Peyer's patch (tissue), 4 donors: ENCODE data around the gene MAP1LC3B2. TPM values are rescaled to one million over a fixed set of nuclear protein-coding genes. Genes with fewer than 3 reads are reported as not detected.
A peak's percentile ranks its signal among the peaks of the same experiment; 100 is the strongest.

ENCODE experiments used
- DNase-seq, 3 donors: peaks; one replicate each; pipeline ENCODE4 v3.0.0-alpha.2; 2017 to 2019
- H3K27ac ChIP-seq, 4 donors: fragments of 200-600 bp; sonication (generic); one replicate each; pipeline ENCODE4 v1.5.1; 2016 to 2019
- H3K27me3 ChIP-seq, 2 donors: fragments of 200-600 bp; sonication (generic); one replicate each; pipeline ENCODE4 v1.5.1; 2019
- H3K36me3 ChIP-seq, 3 donors: fragments of 200-600 bp; sonication (generic); one replicate each; pipeline ENCODE4 v1.5.1; 2016 to 2019
- H3K4me1 ChIP-seq, 4 donors: fragments of 200-600 bp; sonication (generic); one replicate each; pipeline ENCODE4 v1.5.1; 2016 to 2019
- H3K4me3 ChIP-seq, 4 donors: fragments of 200-600 bp; sonication (generic); 1 replicate in 3 of 4; 2 replicates in 1 of 4; pipeline ENCODE4 v1.5.1; 2016 to 2019; ENCODE audit warnings: mild to moderate bottlenecking in 1 of 4
- H3K9me3 ChIP-seq, 4 donors: fragments of 200-600 bp; sonication (generic); one replicate each; pipeline ENCODE4 v1.5.1; 2016 to 2019; ENCODE audit warnings: mild to moderate bottlenecking in 1 of 4
- POLR2A ChIP-seq, 2 donors: fragments of 450-650 bp; IDR thresholded peaks; one replicate each; pipeline ENCODE4 v1.5.1; 2017; ENCODE audit warnings: antibody characterized with exemption in 2 of 2, mild to moderate bottlenecking in 2 of 2, moderate library complexity in 2 of 2
- total RNA-seq, 4 donors: library from RNA; depleted of rRNA; stranded (reverse); fragments of >200 nt; gene quantifications; one replicate each; pipeline ENCODE4 v1.1.0, GENCODE V29; 2016
- TF ChIP-seq, protein P1 (sequence below), 6 experiments: fragments of 450-650 bp in 4 of 6; fragments of 200-600 bp in 2 of 6; sonication (generic) in 1 of 6; IDR thresholded peaks; one replicate each; pipeline ENCODE4 v1.5.1; 2017 to 2019; ENCODE audit warnings: antibody characterized with exemption in 6 of 6, mild to moderate bottlenecking in 3 of 6, moderate library complexity in 1 of 6

MAP1LC3B2 gene
- total RNA-seq, 4 donors from 2014 or later: 1.9 TPM; not detected in 3

DNA sequence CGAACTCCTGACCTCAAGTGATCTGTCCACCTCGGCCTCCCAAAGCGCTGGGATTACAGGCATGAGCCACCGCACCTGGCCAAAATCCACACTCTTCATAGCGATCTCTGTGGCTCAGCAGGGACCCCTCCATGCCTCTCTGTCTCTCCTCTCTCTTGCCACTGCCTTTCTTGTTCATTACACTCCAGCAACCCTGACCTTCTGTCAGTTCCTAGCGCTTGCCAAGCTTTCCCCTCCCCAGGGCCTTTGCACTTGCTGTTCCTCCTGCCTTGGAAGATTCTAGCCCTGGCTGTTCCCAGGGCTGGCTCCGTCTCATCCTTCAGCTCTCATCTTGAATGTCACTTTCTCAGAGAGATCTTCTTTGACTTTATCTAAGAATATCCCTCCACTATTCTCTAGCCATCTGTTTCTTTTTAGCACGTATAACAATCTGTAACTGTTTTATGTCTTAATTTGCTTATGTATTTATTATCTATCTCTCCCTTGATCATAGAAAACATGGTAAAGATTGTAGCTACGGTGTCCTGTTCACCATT lies 38.9 kb upstream of the MAP1LC3B2 start:
- Histone ChIP-seq H3K9me3 (no peaks in the 10 kb centered on the region), H3K36me3 (no peaks in the 10 kb centered on the region), H3K4me1 (no peaks in the 10 kb centered on the region), H3K27me3 (no peaks in the 10 kb centered on the region), H3K4me3 (no peak overlapping the region), H3K27ac (no peak overlapping the region)
- DNase-seq: no peak
- TF ChIP-seq, protein P1, sequence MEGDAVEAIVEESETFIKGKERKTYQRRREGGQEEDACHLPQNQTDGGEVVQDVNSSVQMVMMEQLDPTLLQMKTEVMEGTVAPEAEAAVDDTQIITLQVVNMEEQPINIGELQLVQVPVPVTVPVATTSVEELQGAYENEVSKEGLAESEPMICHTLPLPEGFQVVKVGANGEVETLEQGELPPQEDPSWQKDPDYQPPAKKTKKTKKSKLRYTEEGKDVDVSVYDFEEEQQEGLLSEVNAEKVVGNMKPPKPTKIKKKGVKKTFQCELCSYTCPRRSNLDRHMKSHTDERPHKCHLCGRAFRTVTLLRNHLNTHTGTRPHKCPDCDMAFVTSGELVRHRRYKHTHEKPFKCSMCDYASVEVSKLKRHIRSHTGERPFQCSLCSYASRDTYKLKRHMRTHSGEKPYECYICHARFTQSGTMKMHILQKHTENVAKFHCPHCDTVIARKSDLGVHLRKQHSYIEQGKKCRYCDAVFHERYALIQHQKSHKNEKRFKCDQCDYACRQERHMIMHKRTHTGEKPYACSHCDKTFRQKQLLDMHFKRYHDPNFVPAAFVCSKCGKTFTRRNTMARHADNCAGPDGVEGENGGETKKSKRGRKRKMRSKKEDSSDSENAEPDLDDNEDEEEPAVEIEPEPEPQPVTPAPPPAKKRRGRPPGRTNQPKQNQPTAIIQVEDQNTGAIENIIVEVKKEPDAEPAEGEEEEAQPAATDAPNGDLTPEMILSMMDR (IDR thresholded peaks at IDR 0.05): no peak
- TF ChIP-seq POLR2A (IDR thresholded peaks at IDR 0.05): no peak

GRCh38 chr12:116520801-116521471 lies 38.2 kb upstream of the MAP1LC3B2 start:
- no peak for DNase-seq
- no peaks in the 10 kb centered on the region for H3K9me3 ChIP-seq
- TF ChIP-seq POLR2A (IDR thresholded peaks at IDR 0.05): no peak
- TF ChIP-seq, protein P1 (IDR thresholded peaks at IDR 0.05): no peak
- H3K4me1 ChIP-seq: no peaks in the 10 kb centered on the region
- no peak overlapping the region for H3K4me3 ChIP-seq
- H3K27me3 ChIP-seq: no peaks in the 10 kb centered on the region
- H3K36me3 ChIP-seq: no peaks in the 10 kb centered on the region
- H3K27ac ChIP-seq: no peak overlapping the region

DNA sequence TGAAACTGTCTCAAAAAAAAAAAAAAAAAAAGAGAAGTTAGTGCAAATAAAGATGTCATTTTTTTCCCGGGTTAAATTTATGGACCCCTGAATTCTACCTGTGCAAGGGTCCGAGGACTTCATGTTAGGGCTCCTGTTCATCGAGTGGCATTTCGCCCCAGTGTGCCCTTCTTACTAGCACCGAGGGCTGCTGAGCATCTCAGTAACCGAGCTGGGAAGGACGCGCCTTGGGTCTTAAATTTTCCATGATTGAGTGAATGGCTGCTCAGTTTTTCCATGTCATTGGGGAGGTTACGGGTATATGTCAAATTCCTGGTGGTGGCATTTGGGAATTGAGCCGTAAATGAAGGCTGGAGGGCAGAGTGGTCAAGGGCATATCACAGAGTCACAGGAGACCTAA lies 34.9 kb upstream of the MAP1LC3B2 start:
- Histone ChIP-seq H3K9me3 (no peaks in the 10 kb centered on the region), H3K4me3 (no peak overlapping the region), H3K36me3 (no peaks in the 10 kb centered on the region), H3K27me3 (no peaks in the 10 kb centered on the region), H3K4me1 (no peaks in the 10 kb centered on the region), H3K27ac (no peak overlapping the region)
- TF ChIP-seq POLR2A (IDR thresholded peaks at IDR 0.05): no peak
- TF ChIP-seq, protein P1 (IDR thresholded peaks at IDR 0.05): no peak
- DNase-seq: no peak

- DNase-seq: no peak
- H3K4me3 ChIP-seq: no peak overlapping the region
- H3K27ac ChIP-seq: peak overlapping the region in 1 of 4 donors; percentile 63
- H3K4me1 ChIP-seq: no peaks in the 10 kb centered on the region
- no peaks in the 10 kb centered on the region for H3K9me3 ChIP-seq
- H3K36me3 ChIP-seq: no peaks in the 10 kb centered on the region
- no peak for TF ChIP-seq POLR2A (IDR thresholded peaks at IDR 0.05)
- TF ChIP-seq, protein P1 (IDR thresholded peaks at IDR 0.05): no peak
- no peaks in the 10 kb centered on the region for H3K27me3 ChIP-seq
These were observed 34.2 kb upstream of the MAP1LC3B2 start for GRCh38 chr12:116524964-116525379.

DNA sequence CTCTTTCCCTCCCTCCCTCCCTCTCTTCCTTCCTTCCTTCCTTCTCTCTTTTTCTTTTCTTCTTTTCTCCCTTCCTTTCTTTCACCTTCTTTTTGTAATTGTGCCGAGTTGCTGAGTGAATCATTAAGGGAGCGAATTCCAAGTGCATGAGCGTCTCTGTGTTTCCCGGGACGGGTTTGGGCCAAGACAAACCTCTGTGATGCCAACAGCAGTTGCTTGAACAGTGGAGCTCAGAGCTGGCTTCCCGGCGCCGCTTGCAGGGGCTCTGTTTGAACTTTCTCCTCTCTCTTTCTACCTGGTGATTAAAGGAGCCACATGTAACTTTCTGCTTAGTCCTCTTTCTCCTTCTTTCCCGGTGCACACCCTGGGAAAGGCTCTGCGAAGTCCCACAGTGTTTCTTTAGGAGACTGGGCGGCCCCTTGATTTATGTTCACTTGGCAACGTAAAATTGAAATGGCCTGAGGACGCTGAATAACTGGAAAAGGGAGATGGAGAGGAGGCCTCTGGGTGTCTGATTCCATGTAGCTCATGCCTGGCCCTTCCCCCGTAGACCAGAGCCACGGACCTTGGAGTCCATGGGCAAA lies 33.7 kb upstream of the MAP1LC3B2 start:
- DNase-seq: peak in 1 of 3 donors; percentile 59
- Histone ChIP-seq H3K27me3 (no peaks in the 10 kb centered on the region), H3K27ac (peak overlapping the region in 3 of 4 donors; percentile 9 to 63 (median 30)), H3K4me1 (no peaks in the 10 kb centered on the region), H3K9me3 (no peaks in the 10 kb centered on the region), H3K4me3 (no peak overlapping the region), H3K36me3 (no peaks in the 10 kb centered on the region)
- TF ChIP-seq, protein P1 (IDR thresholded peaks at IDR 0.05): no peak
- no peak for TF ChIP-seq POLR2A (IDR thresholded peaks at IDR 0.05)
